ENCODE data around the gene MYMK. TPM values are rescaled to one million over a fixed set of nuclear protein-coding genes. Genes with fewer than 3 reads are reported as not detected.

The MYMK gene
- total and polyA plus RNA-seq, 2 of the 8 experiments (the other 6 are each of a cell fraction or from before 2014, with no cell fraction given) = not detected

DNA sequence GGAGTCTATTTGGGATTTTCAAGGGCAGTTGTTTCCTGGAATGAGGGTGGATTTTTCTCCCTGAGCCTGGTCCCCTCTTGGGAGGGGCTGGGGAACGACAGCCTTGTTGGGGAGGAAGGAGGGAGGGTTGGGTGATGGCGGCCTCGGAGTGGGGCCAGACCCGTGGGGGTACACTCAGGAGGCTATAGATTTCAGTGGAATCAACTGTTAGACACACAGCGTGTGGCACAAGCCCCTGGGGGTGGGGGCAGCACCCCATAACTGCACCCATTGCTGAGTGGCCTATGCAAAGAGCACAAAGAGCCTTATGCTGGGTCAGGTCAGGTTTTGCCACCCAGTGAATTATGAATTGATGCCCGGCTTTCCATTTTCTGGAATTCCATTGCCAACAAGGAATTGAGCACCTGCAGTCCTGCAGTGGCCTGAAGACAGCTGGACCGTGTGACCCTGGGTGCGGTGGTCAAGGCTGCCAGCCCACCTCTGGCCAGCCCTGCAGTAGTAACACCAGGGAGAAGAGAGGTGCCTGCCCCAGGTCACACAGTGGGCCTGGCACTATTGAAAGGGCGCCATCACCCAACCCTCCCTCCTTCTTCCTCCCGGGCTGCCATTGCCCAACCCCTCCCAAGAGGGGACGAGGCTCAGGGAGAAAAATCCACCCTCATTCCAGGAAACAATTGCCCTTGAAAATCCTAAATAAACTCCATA, 8.4 kb downstream of the MYMK start:
- Histone ChIP-seq H3K14ac (ENCODE audit: insufficient read length) (no peak overlapping the region), H2BK12ac (ENCODE audit: low read depth, low read length) (no peak overlapping the region), H2BK120ac (replicated peaks; ENCODE audit: low read depth, low read length) (no peak overlapping the region), H3K4me2 (ENCODE audit: insufficient read depth in 1 of 2, low read depth in 2 of 2, low read length in 2 of 2) (no peak overlapping the region), H4K20me1 (replicated peaks in 1 of 2; ENCODE audit: control insufficient read depth in 1 of 2, insufficient read depth in 2 of 2, low read length in 2 of 2) (peaks cover 0 to 7% of the 10 kb centered on the region in 2 experiments), H3K23me2 (ENCODE audit: low read depth, low read length) (peaks cover 9% of the 10 kb centered on the region), H2BK20ac (ENCODE audit: low read length) (no peak overlapping the region), H3K18ac (ENCODE audit: extremely low read depth, low read length) (no peak overlapping the region), H4K5ac (ENCODE audit: insufficient read length, low read depth, low read length) (no peak overlapping the region), H3K56ac (replicated peaks; ENCODE audit: insufficient read length, low read depth, low read length) (no peak overlapping the region), H3K4me3 (ENCODE audit: extremely low read depth in 1 of 4, insufficient read depth in 2 of 4, low read depth in 3 of 4, low read length in 4 of 4) (no peak overlapping the region), H3K4me1 (replicated peaks in 1 of 4; ENCODE audit: control insufficient read depth in 3 of 4, insufficient read depth in 4 of 4, low read length in 3 of 4) (peaks cover 0 to 7% (median 2%) of the 10 kb centered on the region in 4 experiments; a peak in 3 of 7 replicates), H2AK5ac (ENCODE audit: low read depth, low read length) (no peak overlapping the region), H3K9me3 (ENCODE audit: insufficient read depth in 2 of 2, low read depth in 1 of 2, low read length in 1 of 2) (peaks cover 0 to 3% of the 10 kb centered on the region in 2 experiments; a peak in 1 of 4 replicates), H3K27me3 (replicated peaks in 1 of 4; ENCODE audit: control insufficient read depth in 3 of 4, extremely low read depth in 1 of 4, insufficient read depth in 3 of 4, low read length in 3 of 4) (no peaks in the 10 kb centered on the region), H3K79me2 (ENCODE audit: control insufficient read depth in 1 of 2, insufficient read depth in 2 of 2, low read length in 2 of 2) (no peaks in the 10 kb centered on the region), H3K79me1 (ENCODE audit: low read depth, low read length) (no peaks in the 10 kb centered on the region), H4K8ac (ENCODE audit: extremely low read depth, insufficient read depth, low read length) (no peak overlapping the region), H3K27ac (ENCODE audit: low read depth, low read length) (no peak overlapping the region), H2BK5ac (ENCODE audit: low read depth, low read length) (no peak overlapping the region), H3K23ac (ENCODE audit: insufficient read length) (no peak overlapping the region), H3K4ac (replicated peaks; ENCODE audit: insufficient read length, low read depth, low read length) (no peak overlapping the region), H3K9ac (replicated peaks in 1 of 4; ENCODE audit: extremely low read depth in 1 of 4, low read depth in 3 of 4, low read length in 3 of 4) (no peak overlapping the region), H4K91ac (replicated peaks; ENCODE audit: insufficient read length, low read length) (no peak overlapping the region), H2AFZ (ENCODE audit: low read length) (no peak overlapping the region), H2BK15ac (ENCODE audit: low read length) (0 out of 2 replicates have a peak overlapping the region, but pooled peaks have one; percentile 61), H3K36me3 (ENCODE audit: control insufficient read depth in 2 of 4, insufficient read depth in 4 of 4, low read length in 3 of 4) (no peaks in the 10 kb centered on the region; a peak in 1 of 8 replicates)
- CTCF ChIA-PET (ENCODE audit: partially characterized antibody) = interaction anchor here (0.8 to 3.4 kb wide), 3 partner anchors 9 to 53 kb away, joined by 4 to 14 read pairs (median 7); partner anchors contain the start of genes ADAMTSL2 and MYMK
- POLR2A ChIA-PET (ENCODE audit: partially characterized antibody) = no interaction called here
- WGBS, 2 experiments (ENCODE audit: extremely low coverage in 1 of 2, insufficient coverage in 1 of 2, insufficient read length in 1 of 2, insufficient replicate concordance in 2 of 2, low coverage in 1 of 2, low lambda C conversion rate in 2 of 2, missing lambda C conversion rate in 1 of 2) = 91% methylated on average over 7 of the region's 11 CpGs; no CpG with 5 or more reads in 1 of the 2 experiments
- DNase-seq (ENCODE audit: low read depth in 1 of 2, low spot score in 2 of 2) = no peak
- no peak for FAIRE-seq
